Neuron (in vitro differentiated cells): Measurements from ENCODE around the gene COX6A1.

Experiments used
- H2AFZ ChIP-seq: one replicate; pipeline ENCODE4 v1.6.1; 2013; ENCODE audit warnings: low read depth, mild to moderate bottlenecking, inconsistent platforms, low read length, moderate library complexity
- H3K27me3 ChIP-seq: one replicate; pipeline ENCODE4 v1.6.1; 2013; ENCODE audit warnings: low read length; ENCODE audit not compliant: insufficient read depth
- H3K36me3 ChIP-seq: one replicate; pipeline ENCODE4 v1.6.1; 2013; ENCODE audit warnings: low read length; ENCODE audit not compliant: insufficient read depth
- H3K4me1 ChIP-seq: one replicate; pipeline ENCODE4 v1.6.1; 2013; ENCODE audit warnings: low read length; ENCODE audit not compliant: insufficient read depth
- H3K4me3 ChIP-seq: 2 replicates; pipeline ENCODE4 v1.5.1; 2013; ENCODE audit warnings: mild to moderate bottlenecking, low read length, moderate library complexity
- H3K9me3 ChIP-seq: one replicate; pipeline ENCODE4 v1.6.1; 2013; ENCODE audit warnings: low read length

Gene COX6A1

GRCh38 chr12:120412421-120412820, 25.5 kb upstream of the COX6A1 start:
- no peaks in the 10 kb centered on the region for H3K36me3 ChIP-seq
- no peaks in the 10 kb centered on the region for H3K27me3 ChIP-seq
- no peaks in the 10 kb centered on the region for H3K9me3 ChIP-seq
- no peak overlapping the region for H2AFZ ChIP-seq
- H3K4me3 ChIP-seq = no peak overlapping the region
- H3K4me1 ChIP-seq = peaks cover 17% of the 10 kb centered on the region

- Histone ChIP-seq H3K36me3 (no peaks in the 10 kb centered on the region), H3K4me1 (peaks cover 17% of the 10 kb centered on the region), H3K4me3 (peak overlapping the region; percentile 16), H3K9me3 (no peaks in the 10 kb centered on the region), H3K27me3 (no peaks in the 10 kb centered on the region), H2AFZ (no peak overlapping the region)
Observed at GRCh38 chr12:120413901-120414695, 23.8 kb upstream of the COX6A1 start.

- Histone ChIP-seq H3K27me3 (no peaks in the 10 kb centered on the region), H3K36me3 (no peaks in the 10 kb centered on the region), H3K4me3 (no peak overlapping the region), H3K9me3 (no peaks in the 10 kb centered on the region), H2AFZ (no peak overlapping the region), H3K4me1 (peaks cover 17% of the 10 kb centered on the region)
Observed at GRCh38 chr12:120416490-120417216, 21.3 kb upstream of the COX6A1 start.

- Histone ChIP-seq H3K36me3 (no peaks in the 10 kb centered on the region), H3K9me3 (no peaks in the 10 kb centered on the region), H2AFZ (no peak overlapping the region), H3K4me1 (peaks cover 17% of the 10 kb centered on the region), H3K4me3 (no peak overlapping the region), H3K27me3 (no peaks in the 10 kb centered on the region)
Observed at GRCh38 chr12:120417917-120418580, 19.9 kb upstream of the COX6A1 start.

GRCh38 chr12:120421701-120422100, 16.2 kb upstream of the COX6A1 start:
- no peak overlapping the region for H3K4me3 ChIP-seq
- H3K27me3 ChIP-seq = no peaks in the 10 kb centered on the region
- no peak overlapping the region for H2AFZ ChIP-seq
- no peaks in the 10 kb centered on the region for H3K36me3 ChIP-seq
- H3K9me3 ChIP-seq = no peaks in the 10 kb centered on the region
- peaks cover 4% of the 10 kb centered on the region for H3K4me1 ChIP-seq

GRCh38 chr12:120422892-120423456, 14.9 kb upstream of the COX6A1 start:
- no peak overlapping the region for H2AFZ ChIP-seq
- no peaks in the 10 kb centered on the region for H3K27me3 ChIP-seq

GRCh38 chr12:120425797-120426196, 12.1 kb upstream of the COX6A1 start:
- H3K27me3 ChIP-seq = no peaks in the 10 kb centered on the region
- no peaks in the 10 kb centered on the region for H3K36me3 ChIP-seq
- H3K9me3 ChIP-seq = no peaks in the 10 kb centered on the region
- H3K4me3 ChIP-seq = no peak overlapping the region
- H2AFZ ChIP-seq = no peak overlapping the region
- H3K4me1 ChIP-seq = peaks cover 8% of the 10 kb centered on the region

More at GRCh38 chr12:120422892-120423456, 14.9 kb upstream of the COX6A1 start:
- H3K4me1 ChIP-seq = peaks cover 4% of the 10 kb centered on the region
- H3K4me3 ChIP-seq = no peak overlapping the region
- no peaks in the 10 kb centered on the region for H3K9me3 ChIP-seq
- no peaks in the 10 kb centered on the region for H3K36me3 ChIP-seq

GRCh38 chr12:120428597-120429229, 9.2 kb upstream of the COX6A1 start:
- Histone ChIP-seq H3K27me3 (no peaks in the 10 kb centered on the region), H2AFZ (no peak overlapping the region), H3K4me3 (no peak overlapping the region), H3K36me3 (no peaks in the 10 kb centered on the region), H3K9me3 (no peaks in the 10 kb centered on the region), H3K4me1 (peaks cover 8% of the 10 kb centered on the region)

GRCh38 chr12:120429368-120429767, 8.5 kb upstream of the COX6A1 start:
- Histone ChIP-seq H3K9me3 (no peaks in the 10 kb centered on the region), H3K27me3 (no peaks in the 10 kb centered on the region), H2AFZ (no peak overlapping the region), H3K4me3 (no peak overlapping the region), H3K4me1 (peaks cover 8% of the 10 kb centered on the region), H3K36me3 (no peaks in the 10 kb centered on the region)

- Histone ChIP-seq H3K4me3 (no peak overlapping the region), H3K36me3 (no peaks in the 10 kb centered on the region), H3K9me3 (no peaks in the 10 kb centered on the region), H3K4me1 (peaks cover 7% of the 10 kb centered on the region), H2AFZ (no peak overlapping the region), H3K27me3 (no peaks in the 10 kb centered on the region)
Observed at GRCh38 chr12:120432772-120433525, 5.0 kb upstream of the COX6A1 start.

GRCh38 chr12:120438495-120439198, 734 bp downstream of the COX6A1 start:
- H3K36me3 ChIP-seq = peaks cover 25% of the 10 kb centered on the region
- H3K27me3 ChIP-seq = no peaks in the 10 kb centered on the region
- peaks cover 21% of the 10 kb centered on the region for H3K4me1 ChIP-seq
- no peak overlapping the region for H2AFZ ChIP-seq
- no peaks in the 10 kb centered on the region for H3K9me3 ChIP-seq
- peak overlapping the region; percentile 52 for H3K4me3 ChIP-seq
